OCI-LY7 (cell line): Measurements from ENCODE around the gene RBM6.

Experiments
- EZH2phosphoT487 ChIP-seq: fragments of 200-600 bp; sonication (generic); IDR thresholded peaks from 2 replicates; pipeline ENCODE4 v1.6.1; 2018; ENCODE audit warnings: low read depth, borderline replicate concordance, mild to moderate bottlenecking, mixed run types, antibody characterized with exemption, low read length, moderate library complexity, mixed read lengths
- TF ChIP-seq, protein P1 (sequence below): fragments of 200-600 bp; sonication (generic); conservative IDR thresholded peaks from 2 replicates; pipeline ENCODE4 v1.5.1; 2014; ENCODE audit warnings: mild to moderate bottlenecking, antibody characterized with exemption, low read length, moderate library complexity, mixed read lengths

DNA sequence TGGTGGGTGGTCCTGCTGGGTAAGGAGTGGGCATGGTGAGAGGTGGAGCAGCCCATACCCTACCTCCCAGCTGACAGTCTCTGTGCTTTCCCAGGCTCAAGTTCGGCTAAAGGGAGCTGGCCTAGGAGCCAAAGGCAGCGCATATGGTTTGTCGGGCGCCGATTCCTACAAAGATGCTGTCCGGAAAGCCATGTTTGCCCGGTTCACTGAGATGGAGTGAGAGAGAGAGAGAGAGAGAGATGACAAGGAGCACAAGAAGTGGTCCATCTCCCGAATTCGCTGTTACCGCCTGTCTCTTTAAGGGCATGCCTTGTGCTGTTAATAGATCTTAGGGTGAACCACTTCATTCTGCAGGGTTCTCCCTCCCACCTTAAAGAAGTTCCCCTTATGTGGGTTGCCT, 178.3 kb downstream of the RBM6 start:
- TF ChIP-seq, protein P1, sequence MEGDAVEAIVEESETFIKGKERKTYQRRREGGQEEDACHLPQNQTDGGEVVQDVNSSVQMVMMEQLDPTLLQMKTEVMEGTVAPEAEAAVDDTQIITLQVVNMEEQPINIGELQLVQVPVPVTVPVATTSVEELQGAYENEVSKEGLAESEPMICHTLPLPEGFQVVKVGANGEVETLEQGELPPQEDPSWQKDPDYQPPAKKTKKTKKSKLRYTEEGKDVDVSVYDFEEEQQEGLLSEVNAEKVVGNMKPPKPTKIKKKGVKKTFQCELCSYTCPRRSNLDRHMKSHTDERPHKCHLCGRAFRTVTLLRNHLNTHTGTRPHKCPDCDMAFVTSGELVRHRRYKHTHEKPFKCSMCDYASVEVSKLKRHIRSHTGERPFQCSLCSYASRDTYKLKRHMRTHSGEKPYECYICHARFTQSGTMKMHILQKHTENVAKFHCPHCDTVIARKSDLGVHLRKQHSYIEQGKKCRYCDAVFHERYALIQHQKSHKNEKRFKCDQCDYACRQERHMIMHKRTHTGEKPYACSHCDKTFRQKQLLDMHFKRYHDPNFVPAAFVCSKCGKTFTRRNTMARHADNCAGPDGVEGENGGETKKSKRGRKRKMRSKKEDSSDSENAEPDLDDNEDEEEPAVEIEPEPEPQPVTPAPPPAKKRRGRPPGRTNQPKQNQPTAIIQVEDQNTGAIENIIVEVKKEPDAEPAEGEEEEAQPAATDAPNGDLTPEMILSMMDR = no peak
- no peak for TF ChIP-seq EZH2phosphoT487
